ENCODE data around the gene SDCBP2.
A peak's percentile ranks its signal among the peaks of the same experiment; 100 is the strongest.

Gene SDCBP2

GRCh38 chr20:1330075-1330830, 1.3 kb upstream of the SDCBP2 start:
- DNase-seq (ENCODE audit: low read depth) = no peak

GRCh38 chr20:1327827-1328679, 886 bp downstream of the SDCBP2 start:
- no peak for DNase-seq (ENCODE audit: low read depth)

- DNase-seq (ENCODE audit: low read depth) = no peak
Measured at GRCh38 chr20:1327241-1327653, 1.7 kb downstream of the SDCBP2 start.

GRCh38 chr20:1326031-1326930, 2.7 kb downstream of the SDCBP2 start:
- no peak for DNase-seq (ENCODE audit: low read depth)

GRCh38 chr20:1325173-1326030, 3.5 kb downstream of the SDCBP2 start:
- peak; percentile 98 for DNase-seq (ENCODE audit: low read depth)

GRCh38 chr20:1324598-1325172, 4.3 kb downstream of the SDCBP2 start:
- DNase-seq (ENCODE audit: low read depth) = peak; percentile 25

GRCh38 chr20:1323830-1324597, 4.9 kb downstream of the SDCBP2 start:
- DNase-seq (ENCODE audit: low read depth) = no peak

- DNase-seq (ENCODE audit: low read depth) = no peak
Measured at GRCh38 chr20:1323256-1323655, 5.7 kb downstream of the SDCBP2 start.

- no peak for DNase-seq (ENCODE audit: low read depth)
Measured at GRCh38 chr20:1322511-1323245, 6.3 kb downstream of the SDCBP2 start.

GRCh38 chr20:1321654-1321939, 7.3 kb downstream of the SDCBP2 start:
- no peak for DNase-seq (ENCODE audit: low read depth)

- no peak for DNase-seq (ENCODE audit: low read depth)
Measured at GRCh38 chr20:1320902-1321653, 7.9 kb downstream of the SDCBP2 start.

- DNase-seq (ENCODE audit: low read depth) = no peak
Measured at GRCh38 chr20:1320016-1320415, 8.9 kb downstream of the SDCBP2 start.

GRCh38 chr20:1319462-1319861, 9.5 kb downstream of the SDCBP2 start:
- DNase-seq (ENCODE audit: low read depth) = no peak

- DNase-seq (ENCODE audit: low read depth) = no peak
Measured at GRCh38 chr20:1319051-1319450, 9.9 kb downstream of the SDCBP2 start.

- DNase-seq (ENCODE audit: low read depth) = no peak
Measured at GRCh38 chr20:1317545-1318255, 11.2 kb downstream of the SDCBP2 start.

GRCh38 chr20:1315804-1316203, 13.1 kb downstream of the SDCBP2 start:
- no peak for DNase-seq (ENCODE audit: low read depth)

- peak; percentile 38 for DNase-seq (ENCODE audit: low read depth)
Measured at GRCh38 chr20:1313236-1313964, 15.5 kb downstream of the SDCBP2 start.

GRCh38 chr20:1312904-1313235, 16.1 kb downstream of the SDCBP2 start:
- no peak for DNase-seq (ENCODE audit: low read depth)
